ENCODE data around the gene SORCS2. TPM values are rescaled to one million over a fixed set of nuclear protein-coding genes. Genes with fewer than 3 reads are reported as not detected.
A peak's percentile ranks its signal among the peaks of the same experiment; 100 is the strongest.

SORCS2 gene
- total and polyA plus RNA-seq, 2 of the 13 experiments (the other 11 are each of a cell fraction or from before 2014, with no cell fraction given) = 0.82 to 1.0 TPM

DNA sequence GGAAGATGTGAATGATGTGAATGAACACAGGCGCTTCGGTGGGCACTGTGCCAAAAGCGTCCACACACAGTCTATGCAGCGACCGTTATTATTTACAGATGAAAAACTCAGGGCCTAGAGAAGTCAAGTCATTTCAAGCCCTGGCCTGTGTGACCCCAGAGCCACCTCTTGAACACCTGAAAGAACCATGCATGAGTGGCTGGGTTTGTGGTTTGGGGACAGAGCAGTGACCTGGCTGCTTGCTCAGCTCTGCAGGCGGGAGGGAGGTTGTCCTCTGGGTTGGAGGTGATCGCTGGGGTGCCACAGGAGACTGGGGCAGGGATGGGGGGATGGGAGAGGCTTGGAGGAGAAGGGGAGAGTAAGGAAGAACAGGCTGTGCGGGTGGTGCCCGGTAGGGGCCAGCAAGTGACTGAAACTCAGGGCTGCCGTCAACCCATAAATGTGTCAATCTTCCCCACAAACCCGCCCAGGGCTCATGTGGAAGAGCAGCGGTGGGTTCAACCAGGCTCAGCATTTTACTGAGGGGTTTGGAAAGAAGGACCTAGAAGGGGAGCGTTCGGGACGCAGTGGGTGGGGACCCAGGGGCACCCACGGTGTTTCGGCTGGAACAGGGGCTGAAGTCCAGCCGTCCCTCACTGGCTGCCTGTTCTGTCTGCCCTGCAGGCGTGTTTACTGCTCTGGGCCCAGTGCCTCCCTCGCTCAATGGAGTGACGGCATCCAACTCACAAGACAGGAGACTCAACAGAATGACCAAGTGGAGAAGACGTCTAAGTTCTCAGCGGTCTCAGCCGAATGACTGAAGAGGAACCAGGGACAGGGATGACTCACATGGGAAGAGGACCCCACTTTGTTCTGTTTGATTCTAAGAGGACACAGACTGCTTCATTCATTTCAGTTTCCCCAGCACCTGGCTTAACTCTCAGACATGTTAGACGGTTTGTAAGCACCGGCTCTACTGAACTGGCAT is 579.5 kb downstream of the SORCS2 start:
- ChIA-PET CTCF (ENCODE audit: low intra/inter-chr PET ratio, low total read pairs) (interaction anchor here (2.2 kb wide), 1 partner anchor 30 kb away, joined by 11 read pairs; no protein-coding TSS in a partner anchor), POLR2A (no interaction called here)
- 71% methylated on average over 26 of the region's 26 CpGs for WGBS (ENCODE audit: low lambda C conversion rate)
- BruUV-seq (replicated peaks) = no TSS peak
- Histone ChIP-seq H3K4me1 (ENCODE audit: insufficient read depth, low read length) (peaks cover 88% of the 10 kb centered on the region), H3K4me2 (ENCODE audit: low read depth, low read length) (peak overlapping the region; percentile 10; the same call in 1 of the 2 replicates), H3K27me3 (ENCODE audit: control insufficient read depth in 1 of 2, insufficient read depth in 2 of 2, low read length in 2 of 2) (no peaks in the 10 kb centered on the region), H3K36me3 (replicated peaks in 1 of 2; ENCODE audit: control insufficient read depth in 1 of 2, insufficient read depth in 2 of 2, low read length in 2 of 2) (peaks cover 5 to 11% of the 10 kb centered on the region in 2 experiments; a peak in 4 of 5 replicates), H3K27ac (ENCODE audit: extremely low read length, insufficient read depth, low read length) (peak overlapping the region; percentile 12), H3K9ac (ENCODE audit: insufficient read depth, low read depth, low read length) (no peak overlapping the region), H3K4me3 (replicated peaks in 1 of 3; ENCODE audit: insufficient read depth in 1 of 3, low read depth in 2 of 3, low read length in 3 of 3) (no peak overlapping the region), H3K9me3 (ENCODE audit: low read length) (no peaks in the 10 kb centered on the region), H4K20me1 (ENCODE audit: insufficient read depth, low read length) (no peaks in the 10 kb centered on the region), H2AFZ (ENCODE audit: low read length) (no peak overlapping the region), H3K79me2 (ENCODE audit: insufficient read depth, low read length) (no peaks in the 10 kb centered on the region)
- in situ Hi-C loops (cut with HindIII; ENCODE audit: extremely low pct_ligation_motif_present, low pct_unique_long_range_greater_than_20kb) (no loop called here), intact Hi-C loops (cut with micrococcal nuclease; ENCODE audit: unreplicated experiment) (loop anchor here (5.0 kb wide), 1 partner anchor 215 kb away; no protein-coding TSS in a partner anchor)
- ATAC-seq (peak; percentile 48), DNase-seq (ENCODE audit: low spot score) (no peak), FAIRE-seq (no peak)
- TF ChIP-seq ZNF24 (IDR thresholded peaks at IDR 0.05) = no peak
- TF ChIP-seq, protein P1, sequence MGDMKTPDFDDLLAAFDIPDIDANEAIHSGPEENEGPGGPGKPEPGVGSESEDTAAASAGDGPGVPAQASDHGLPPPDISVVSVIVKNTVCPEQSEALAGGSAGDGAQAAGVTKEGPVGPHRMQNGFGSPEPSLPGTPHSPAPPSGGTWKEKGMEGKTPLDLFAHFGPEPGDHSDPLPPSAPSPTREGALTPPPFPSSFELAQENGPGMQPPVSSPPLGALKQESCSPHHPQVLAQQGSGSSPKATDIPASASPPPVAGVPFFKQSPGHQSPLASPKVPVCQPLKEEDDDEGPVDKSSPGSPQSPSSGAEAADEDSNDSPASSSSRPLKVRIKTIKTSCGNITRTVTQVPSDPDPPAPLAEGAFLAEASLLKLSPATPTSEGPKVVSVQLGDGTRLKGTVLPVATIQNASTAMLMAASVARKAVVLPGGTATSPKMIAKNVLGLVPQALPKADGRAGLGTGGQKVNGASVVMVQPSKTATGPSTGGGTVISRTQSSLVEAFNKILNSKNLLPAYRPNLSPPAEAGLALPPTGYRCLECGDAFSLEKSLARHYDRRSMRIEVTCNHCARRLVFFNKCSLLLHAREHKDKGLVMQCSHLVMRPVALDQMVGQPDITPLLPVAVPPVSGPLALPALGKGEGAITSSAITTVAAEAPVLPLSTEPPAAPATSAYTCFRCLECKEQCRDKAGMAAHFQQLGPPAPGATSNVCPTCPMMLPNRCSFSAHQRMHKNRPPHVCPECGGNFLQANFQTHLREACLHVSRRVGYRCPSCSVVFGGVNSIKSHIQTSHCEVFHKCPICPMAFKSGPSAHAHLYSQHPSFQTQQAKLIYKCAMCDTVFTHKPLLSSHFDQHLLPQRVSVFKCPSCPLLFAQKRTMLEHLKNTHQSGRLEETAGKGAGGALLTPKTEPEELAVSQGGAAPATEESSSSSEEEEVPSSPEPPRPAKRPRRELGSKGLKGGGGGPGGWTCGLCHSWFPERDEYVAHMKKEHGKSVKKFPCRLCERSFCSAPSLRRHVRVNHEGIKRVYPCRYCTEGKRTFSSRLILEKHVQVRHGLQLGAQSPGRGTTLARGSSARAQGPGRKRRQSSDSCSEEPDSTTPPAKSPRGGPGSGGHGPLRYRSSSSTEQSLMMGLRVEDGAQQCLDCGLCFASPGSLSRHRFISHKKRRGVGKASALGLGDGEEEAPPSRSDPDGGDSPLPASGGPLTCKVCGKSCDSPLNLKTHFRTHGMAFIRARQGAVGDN (CRISPR knock-in tag; IDR thresholded peaks at IDR 0.05) = peak; percentile 21
- no peak for TF ChIP-seq CREM (IDR thresholded peaks at IDR 0.05)
- no peak for TF ChIP-seq CREM (CRISPR knock-in tag; IDR thresholded peaks at IDR 0.05)
- TF ChIP-seq ZNF143 (CRISPR knock-in tag; IDR thresholded peaks at IDR 0.05) = no peak
- no peak for TF ChIP-seq ZBTB3 (CRISPR knock-in tag; IDR thresholded peaks at IDR 0.05; ENCODE audit: borderline replicate concordance, low read depth)
